ENCODE measurements around the gene AKAP13.

Gene AKAP13

DNA sequence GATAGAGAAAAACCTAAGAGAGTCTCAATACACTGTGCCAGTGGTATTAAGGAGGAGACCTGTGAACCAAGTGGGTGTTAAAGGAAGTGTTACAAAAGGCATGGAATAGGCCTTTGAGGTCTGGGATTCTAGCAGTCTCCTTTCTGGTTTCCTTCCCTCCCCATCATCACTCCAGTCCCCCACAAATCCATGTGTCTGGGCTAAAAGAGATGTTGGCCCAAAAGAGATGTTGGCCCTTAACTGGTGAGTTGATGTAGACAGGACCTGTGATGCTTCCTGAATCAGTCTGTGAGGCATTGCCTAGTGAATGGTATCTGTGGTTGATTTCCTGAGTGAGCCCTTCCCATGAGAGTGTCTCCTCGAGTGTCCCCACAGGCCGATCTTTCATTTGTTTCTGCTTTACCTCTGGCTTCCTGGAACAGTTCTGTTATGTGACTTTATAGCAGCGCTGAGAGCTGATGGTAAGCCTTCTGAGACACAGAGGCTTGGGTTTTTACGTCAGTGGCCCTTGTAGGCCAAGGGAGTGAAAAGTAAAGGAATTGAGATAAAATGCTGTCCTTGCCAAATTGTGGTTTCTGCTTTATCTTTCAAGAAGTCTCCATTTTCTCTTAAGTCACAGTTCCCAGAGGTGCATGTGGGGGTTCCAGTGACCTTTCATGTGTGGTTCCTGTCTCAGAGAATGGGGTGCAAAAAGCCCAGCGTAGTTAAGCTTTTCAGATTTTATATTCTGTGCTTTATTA lies 326.5 kb downstream of the AKAP13 start:
- no peak for TF ChIP-seq CREB1 (IDR thresholded peaks at IDR 0.05; ENCODE audit: low read depth)
- TF ChIP-seq, protein P1, sequence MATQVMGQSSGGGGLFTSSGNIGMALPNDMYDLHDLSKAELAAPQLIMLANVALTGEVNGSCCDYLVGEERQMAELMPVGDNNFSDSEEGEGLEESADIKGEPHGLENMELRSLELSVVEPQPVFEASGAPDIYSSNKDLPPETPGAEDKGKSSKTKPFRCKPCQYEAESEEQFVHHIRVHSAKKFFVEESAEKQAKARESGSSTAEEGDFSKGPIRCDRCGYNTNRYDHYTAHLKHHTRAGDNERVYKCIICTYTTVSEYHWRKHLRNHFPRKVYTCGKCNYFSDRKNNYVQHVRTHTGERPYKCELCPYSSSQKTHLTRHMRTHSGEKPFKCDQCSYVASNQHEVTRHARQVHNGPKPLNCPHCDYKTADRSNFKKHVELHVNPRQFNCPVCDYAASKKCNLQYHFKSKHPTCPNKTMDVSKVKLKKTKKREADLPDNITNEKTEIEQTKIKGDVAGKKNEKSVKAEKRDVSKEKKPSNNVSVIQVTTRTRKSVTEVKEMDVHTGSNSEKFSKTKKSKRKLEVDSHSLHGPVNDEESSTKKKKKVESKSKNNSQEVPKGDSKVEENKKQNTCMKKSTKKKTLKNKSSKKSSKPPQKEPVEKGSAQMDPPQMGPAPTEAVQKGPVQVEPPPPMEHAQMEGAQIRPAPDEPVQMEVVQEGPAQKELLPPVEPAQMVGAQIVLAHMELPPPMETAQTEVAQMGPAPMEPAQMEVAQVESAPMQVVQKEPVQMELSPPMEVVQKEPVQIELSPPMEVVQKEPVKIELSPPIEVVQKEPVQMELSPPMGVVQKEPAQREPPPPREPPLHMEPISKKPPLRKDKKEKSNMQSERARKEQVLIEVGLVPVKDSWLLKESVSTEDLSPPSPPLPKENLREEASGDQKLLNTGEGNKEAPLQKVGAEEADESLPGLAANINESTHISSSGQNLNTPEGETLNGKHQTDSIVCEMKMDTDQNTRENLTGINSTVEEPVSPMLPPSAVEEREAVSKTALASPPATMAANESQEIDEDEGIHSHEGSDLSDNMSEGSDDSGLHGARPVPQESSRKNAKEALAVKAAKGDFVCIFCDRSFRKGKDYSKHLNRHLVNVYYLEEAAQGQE (IDR thresholded peaks at IDR 0.05; ENCODE audit: low read depth), result no peak
- TF ChIP-seq CEBPB (IDR thresholded peaks at IDR 0.05), result no peak
- no peak for TF ChIP-seq NFIC (IDR thresholded peaks at IDR 0.05)

DNA sequence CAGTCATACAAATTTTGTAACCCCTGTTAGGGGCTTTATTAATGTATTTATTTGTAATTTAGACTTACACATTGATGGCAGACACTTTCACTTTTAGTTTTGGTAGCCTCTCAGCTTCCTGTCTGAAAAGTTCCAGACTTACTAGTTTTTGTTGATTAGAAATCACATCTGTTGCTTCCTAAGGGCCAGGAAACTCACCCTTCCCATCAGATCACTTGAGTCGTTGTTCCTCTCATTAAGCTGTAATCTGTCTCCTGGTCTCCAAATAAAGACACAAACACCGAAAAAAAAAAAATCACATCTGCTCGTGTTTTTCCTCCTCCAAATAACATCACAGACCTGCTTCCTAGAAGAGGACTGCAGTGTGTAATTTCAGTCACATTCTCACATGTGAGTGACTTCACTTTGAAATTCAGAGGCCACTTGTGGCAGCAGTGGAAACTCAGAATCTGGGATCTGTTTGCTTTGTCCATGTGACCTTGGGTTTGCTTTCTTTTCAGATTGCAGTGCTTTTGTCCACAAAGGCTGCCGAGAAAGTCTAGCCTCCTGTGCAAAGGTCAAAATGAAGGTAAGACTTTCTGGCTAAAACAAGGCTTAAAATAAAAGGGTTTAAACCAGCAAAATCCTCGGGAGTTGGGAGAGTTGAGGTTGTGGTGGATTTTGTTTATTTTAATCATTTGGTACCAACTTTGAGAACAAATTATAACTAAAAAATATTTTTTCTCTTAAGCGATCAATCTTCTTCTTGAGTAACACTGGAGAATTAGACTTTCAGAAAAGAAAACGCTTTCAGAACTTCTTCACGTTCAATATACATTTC lies 327.3 kb downstream of the AKAP13 start:
- TF ChIP-seq YY1 (IDR thresholded peaks at IDR 0.05; ENCODE audit: low read depth) (no peak), CREB1 (IDR thresholded peaks at IDR 0.05; ENCODE audit: low read depth) (no peak), TEAD4 (IDR thresholded peaks at IDR 0.05) (no peak), RAD21 (IDR thresholded peaks at IDR 0.05; ENCODE audit: low read depth) (no peak), ZBTB7A (IDR thresholded peaks at IDR 0.05; ENCODE audit: low read depth) (no peak), TAF1 (IDR thresholded peaks at IDR 0.05; ENCODE audit: low read depth) (no peak), NFIC (IDR thresholded peaks at IDR 0.05) (no peak), EP300 (IDR thresholded peaks at IDR 0.05; ENCODE audit: borderline replicate concordance) (no peak), EGR1 (IDR thresholded peaks at IDR 0.05) (no peak), FOXM1 (IDR thresholded peaks at IDR 0.05; ENCODE audit: borderline replicate concordance, low read depth) (no peak), CEBPB (IDR thresholded peaks at IDR 0.05) (no peak), TCF12 (IDR thresholded peaks at IDR 0.05; ENCODE audit: low read depth) (no peak)
- TF ChIP-seq, protein P2, sequence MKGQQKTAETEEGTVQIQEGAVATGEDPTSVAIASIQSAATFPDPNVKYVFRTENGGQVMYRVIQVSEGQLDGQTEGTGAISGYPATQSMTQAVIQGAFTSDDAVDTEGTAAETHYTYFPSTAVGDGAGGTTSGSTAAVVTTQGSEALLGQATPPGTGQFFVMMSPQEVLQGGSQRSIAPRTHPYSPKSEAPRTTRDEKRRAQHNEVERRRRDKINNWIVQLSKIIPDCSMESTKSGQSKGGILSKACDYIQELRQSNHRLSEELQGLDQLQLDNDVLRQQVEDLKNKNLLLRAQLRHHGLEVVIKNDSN (IDR thresholded peaks at IDR 0.05), result no peak
- TF ChIP-seq, protein P3, sequence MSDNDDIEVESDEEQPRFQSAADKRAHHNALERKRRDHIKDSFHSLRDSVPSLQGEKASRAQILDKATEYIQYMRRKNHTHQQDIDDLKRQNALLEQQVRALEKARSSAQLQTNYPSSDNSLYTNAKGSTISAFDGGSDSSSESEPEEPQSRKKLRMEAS (IDR thresholded peaks at IDR 0.05), result no peak
- TF ChIP-seq, protein P1 (IDR thresholded peaks at IDR 0.05; ENCODE audit: low read depth), result no peak

DNA sequence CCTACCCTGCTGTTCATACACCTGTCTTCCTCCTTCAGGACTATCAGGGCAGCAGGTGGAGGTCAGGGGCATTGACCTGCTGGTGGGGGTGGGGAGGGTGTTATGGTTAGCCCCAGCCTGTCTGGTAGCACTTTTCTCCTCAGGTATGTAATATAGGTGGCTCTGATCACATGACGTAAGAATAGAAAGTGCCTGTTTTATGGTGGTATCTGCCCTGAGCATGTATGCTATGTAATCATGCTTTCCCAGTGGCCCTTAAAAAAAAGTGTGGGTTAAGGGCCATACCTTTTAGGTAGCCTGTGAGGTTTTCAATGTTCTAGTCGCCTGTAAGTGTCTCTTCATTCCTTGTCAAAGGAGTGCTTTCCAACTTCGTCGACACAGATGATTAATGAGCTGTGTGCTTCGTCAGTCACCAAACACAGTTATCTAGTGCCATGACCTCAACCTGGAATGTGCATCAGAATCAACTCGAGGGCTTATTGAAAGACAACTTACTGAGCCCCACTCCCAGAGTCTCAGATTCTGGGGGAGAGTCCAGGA lies 328.1 kb downstream of the AKAP13 start:
- TF ChIP-seq ZBTB7A (IDR thresholded peaks at IDR 0.05; ENCODE audit: low read depth), result no peak
- TF ChIP-seq, protein P1 (IDR thresholded peaks at IDR 0.05; ENCODE audit: low read depth), result no peak
- no peak for TF ChIP-seq FOXM1 (IDR thresholded peaks at IDR 0.05; ENCODE audit: borderline replicate concordance, low read depth)
- TF ChIP-seq, protein P2 (IDR thresholded peaks at IDR 0.05), result no peak
- TF ChIP-seq, protein P3 (IDR thresholded peaks at IDR 0.05), result no peak
- no peak for TF ChIP-seq CEBPB (IDR thresholded peaks at IDR 0.05)
- no peak for TF ChIP-seq CREB1 (IDR thresholded peaks at IDR 0.05; ENCODE audit: low read depth)
- no peak for TF ChIP-seq YY1 (IDR thresholded peaks at IDR 0.05; ENCODE audit: low read depth)
- no peak for TF ChIP-seq RAD21 (IDR thresholded peaks at IDR 0.05; ENCODE audit: low read depth)
- no peak for TF ChIP-seq EP300 (IDR thresholded peaks at IDR 0.05; ENCODE audit: borderline replicate concordance)
- TF ChIP-seq TCF12 (IDR thresholded peaks at IDR 0.05; ENCODE audit: low read depth), result no peak
- TF ChIP-seq TEAD4 (IDR thresholded peaks at IDR 0.05), result no peak
- TF ChIP-seq TAF1 (IDR thresholded peaks at IDR 0.05; ENCODE audit: low read depth), result no peak
- TF ChIP-seq NFIC (IDR thresholded peaks at IDR 0.05), result no peak
- TF ChIP-seq EGR1 (IDR thresholded peaks at IDR 0.05), result no peak
